Transverse colon (tissue), 3 donors: ENCODE measurements around the gene LMOD1.

Experiments
- CTCF ChIP-seq, 5 experiments: fragments of 200-600 bp in 3 of 5; fragments of 450-650 bp in 2 of 5; sonication (generic) in 3 of 5; IDR thresholded peaks; 1 replicate in 2 of 5; 2 replicates in 3 of 5; pipeline ENCODE4 v1.5.1; 2016 to 2017; ENCODE audit warnings: antibody characterized with exemption in 5 of 5, inconsistent platforms in 3 of 5, mild to moderate bottlenecking in 2 of 5, moderate library complexity in 1 of 5
- EP300 ChIP-seq: sonication (generic); formaldehyde crosslinking; IDR thresholded peaks from one replicate; pipeline ENCODE4 v1.6.1; 2017; ENCODE audit warnings: antibody characterized with exemption, low read depth

- TF ChIP-seq CTCF (IDR thresholded peaks at IDR 0.05) (no peak), EP300 (no peak)
Observed at GRCh38 chr1:201990427-201990826, 44.1 kb upstream of the LMOD1 start.
